Type B pancreatic cell (in vitro differentiated cells): Measurements from ENCODE around the gene GALNT4. TPM values are rescaled to one million over a fixed set of nuclear protein-coding genes. Genes with fewer than 3 reads are reported as not detected.
A peak's percentile ranks its signal among the peaks of the same experiment; 100 is the strongest.

Experiments used
- DNase-seq: peaks from one replicate; pipeline ENCODE4 v3.0.0; 2021; ENCODE audit warnings: mixed read lengths; ENCODE audit not compliant: unreplicated experiment; ENCODE audit errors: extremely low spot score
- H3K27ac Mint-ChIP-seq: 2 replicates; pipeline ENCODE4 v1.8.0; 2021; ENCODE audit warnings: mild to moderate bottlenecking, mixed read lengths
- H3K27me3 Mint-ChIP-seq: 2 replicates; pipeline ENCODE4 v1.8.0; 2021; ENCODE audit warnings: mixed read lengths
- H3K36me3 Mint-ChIP-seq: 2 replicates; pipeline ENCODE4 v1.8.0; 2021; ENCODE audit warnings: mixed read lengths
- H3K4me1 Mint-ChIP-seq: one replicate; pipeline ENCODE4 v1.8.0; 2021; ENCODE audit warnings: mixed read lengths; ENCODE audit not compliant: unreplicated experiment
- H3K4me3 Mint-ChIP-seq: 2 replicates; pipeline ENCODE4 v1.8.0; 2021; ENCODE audit warnings: mild to moderate bottlenecking, mixed read lengths
- H3K9me3 Mint-ChIP-seq: 2 replicates; pipeline ENCODE4 v1.8.0; 2021; ENCODE audit warnings: mixed read lengths
- CTCF ChIP-seq: fragments of 200-600 bp; sonication (generic); conservative IDR thresholded peaks from 2 replicates; pipeline ENCODE4 v1.5.0; 2021; ENCODE audit warnings: antibody characterized with exemption, mild to moderate bottlenecking
- total RNA-seq: library from RNA; stranded (reverse); gene quantifications from 2 replicates; pipeline ENCODE4 v1.2.1, GENCODE V29; 2021; ENCODE audit warnings: low replicate concordance

The GALNT4 gene
- total RNA-seq, 1 donor from 2014 or later, result 8.7 TPM

DNA sequence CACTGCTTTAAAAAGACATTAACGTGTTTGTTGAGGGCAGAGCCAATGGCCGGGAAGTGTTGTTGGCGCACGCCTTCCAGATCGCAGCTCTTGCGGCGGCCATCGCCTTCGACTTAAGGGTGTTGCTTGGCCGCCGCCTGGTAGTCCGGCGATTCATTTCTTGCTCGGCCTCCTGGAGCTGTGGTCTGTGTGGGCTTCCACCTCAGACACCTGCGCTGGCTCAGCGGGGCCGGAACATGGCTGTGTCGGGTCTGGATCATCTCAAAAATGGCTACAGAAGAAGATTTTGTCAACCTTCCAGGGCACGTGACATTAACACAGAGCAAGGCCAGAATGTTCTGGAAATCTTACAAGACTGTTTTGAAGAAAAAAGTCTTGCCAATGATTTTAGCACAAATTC, 24.7 kb downstream of the GALNT4 start:
- no peak for TF ChIP-seq CTCF
- Mint-ChIP-seq H3K27ac (no peak overlapping the region), H3K4me1 (peaks cover 5% of the 10 kb centered on the region), H3K36me3 (peaks cover 17% of the 10 kb centered on the region), H3K27me3 (no peaks in the 10 kb centered on the region), H3K4me3 (no peak overlapping the region), H3K9me3 (peaks cover 7% of the 10 kb centered on the region)
- no peak for DNase-seq

- Mint-ChIP-seq H3K9me3 (peaks cover 6% of the 10 kb centered on the region), H3K27ac (peak overlapping the region; percentile 66), H3K4me3 (no peak overlapping the region), H3K4me1 (peaks cover 5% of the 10 kb centered on the region), H3K27me3 (no peaks in the 10 kb centered on the region), H3K36me3 (peaks cover 31% of the 10 kb centered on the region)
- TF ChIP-seq CTCF, result no peak
- no peak for DNase-seq
Observed at GRCh38 chr12:89497467-89497866, 27.1 kb downstream of the GALNT4 start.

GRCh38 chr12:89497005-89497404, 27.6 kb downstream of the GALNT4 start:
- peak overlapping the region; percentile 66 for H3K27ac Mint-ChIP-seq
- peaks cover 1% of the 10 kb centered on the region for H3K9me3 Mint-ChIP-seq
- H3K4me3 Mint-ChIP-seq, result no peak overlapping the region
- H3K4me1 Mint-ChIP-seq, result peaks cover 5% of the 10 kb centered on the region
- no peak for DNase-seq
- TF ChIP-seq CTCF, result no peak
- peaks cover 26% of the 10 kb centered on the region for H3K36me3 Mint-ChIP-seq
- H3K27me3 Mint-ChIP-seq, result no peaks in the 10 kb centered on the region

DNA sequence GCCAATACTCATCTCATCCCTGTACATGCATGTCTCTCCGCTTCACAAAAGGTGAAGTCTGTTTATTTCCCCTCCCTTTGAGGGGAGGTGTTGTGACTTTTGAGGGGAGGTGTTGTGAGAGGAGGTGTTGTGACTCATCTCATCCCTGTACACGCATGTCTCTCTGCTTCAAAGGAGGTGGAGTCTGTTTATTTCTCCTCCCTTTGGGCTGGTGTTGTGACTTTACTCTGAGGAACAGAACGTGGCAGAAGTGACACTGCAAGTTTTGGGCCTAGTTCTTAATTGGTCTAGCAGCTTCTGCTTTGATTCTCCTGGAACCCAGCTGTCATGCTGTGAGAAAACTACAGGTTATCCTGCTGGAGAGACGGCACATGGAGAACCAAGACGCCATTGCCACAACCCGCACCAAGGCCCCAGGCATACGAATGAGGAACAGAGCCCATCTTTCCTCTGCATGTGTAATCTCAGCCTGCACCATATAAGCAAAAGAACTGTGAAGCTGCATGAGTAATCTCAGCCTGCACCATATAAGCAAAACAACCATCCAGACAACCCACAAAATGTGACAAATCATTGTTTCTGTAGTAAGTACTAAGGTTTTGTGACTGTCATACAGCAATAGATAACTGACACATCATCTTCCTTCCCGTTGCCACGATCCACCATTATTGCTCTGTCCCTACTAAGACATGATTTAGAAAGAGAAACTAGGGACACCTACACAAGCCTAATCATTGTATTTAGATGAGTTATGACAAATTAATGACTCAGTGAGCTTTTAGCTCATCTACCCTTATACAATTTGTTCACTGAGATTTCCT, 30.0 kb downstream of the GALNT4 start:
- H3K4me1 Mint-ChIP-seq, result peaks cover 5% of the 10 kb centered on the region
- no peaks in the 10 kb centered on the region for H3K27me3 Mint-ChIP-seq
- H3K4me3 Mint-ChIP-seq, result no peak overlapping the region
- DNase-seq, result no peak
- TF ChIP-seq CTCF, result no peak
- no peak overlapping the region for H3K27ac Mint-ChIP-seq
- peaks cover 26% of the 10 kb centered on the region for H3K36me3 Mint-ChIP-seq
- H3K9me3 Mint-ChIP-seq, result no peaks in the 10 kb centered on the region

- H3K27me3 Mint-ChIP-seq, result no peaks in the 10 kb centered on the region
- H3K4me1 Mint-ChIP-seq, result peaks cover 5% of the 10 kb centered on the region
- no peak for TF ChIP-seq CTCF
- H3K27ac Mint-ChIP-seq, result no peak overlapping the region
- no peak for DNase-seq
- peaks cover 22% of the 10 kb centered on the region for H3K36me3 Mint-ChIP-seq
- no peaks in the 10 kb centered on the region for H3K9me3 Mint-ChIP-seq
- no peak overlapping the region for H3K4me3 Mint-ChIP-seq
Observed at GRCh38 chr12:89493670-89494302, 30.8 kb downstream of the GALNT4 start.
